Calu3 (cell line): Measurements from ENCODE around the gene PCCB. TPM values are rescaled to one million over a fixed set of nuclear protein-coding genes. Genes with fewer than 3 reads are reported as not detected.

ENCODE experiments used
- BruUV-seq: library from RNA; stranded (reverse); fragments of 400-500 nt; replicated peaks from 2 replicates; lab custom pipeline; 2021; lab: Mats Ljungman, UMichigan
- CTCF ChIA-PET: fragments of 300-600 bp; sonication (Branson Sonifier 250); formaldehyde crosslinking; loops from one replicate; lab custom pipeline; 2022; ENCODE audit warnings: antibody characterized with exemption; lab: Charles Lee
- DNase-seq: peaks from one replicate; pipeline ENCODE4 v3.0.0; 2022
- H3K27ac Mint-ChIP-seq: one replicate; pipeline ENCODE4 v1.8.0; 2022; ENCODE audit warnings: mixed read lengths; ENCODE audit not compliant: unreplicated experiment
- H3K27me3 Mint-ChIP-seq: one replicate; pipeline ENCODE4 v1.8.0; 2022; ENCODE audit warnings: mixed read lengths; ENCODE audit not compliant: unreplicated experiment
- H3K36me3 Mint-ChIP-seq: one replicate; pipeline ENCODE4 v1.8.0; 2022; ENCODE audit warnings: mild to moderate bottlenecking, moderate library complexity, mixed read lengths; ENCODE audit not compliant: insufficient read depth, unreplicated experiment
- H3K4me1 Mint-ChIP-seq: one replicate; pipeline ENCODE4 v1.8.0; 2022; ENCODE audit warnings: mild to moderate bottlenecking, low read depth, mixed read lengths; ENCODE audit not compliant: unreplicated experiment
- H3K4me3 Mint-ChIP-seq: one replicate; pipeline ENCODE4 v1.8.0; 2022; ENCODE audit warnings: mild to moderate bottlenecking, low read depth, moderate library complexity, mixed read lengths; ENCODE audit not compliant: unreplicated experiment
- H3K9me3 Mint-ChIP-seq: one replicate; pipeline ENCODE4 v1.8.0; 2022; ENCODE audit warnings: low read depth, mixed read lengths; ENCODE audit not compliant: unreplicated experiment
- CTCF ChIP-seq: fragments of 200-600 bp; IDR thresholded peaks from one replicate; pipeline ENCODE4 v1.8.0; 2022; ENCODE audit warnings: antibody characterized with exemption; ENCODE audit not compliant: unreplicated experiment
- intact Hi-C: fragments of 100-400 bp; cut with micrococcal nuclease; formaldehyde crosslinking; loops from one replicate; pipeline ENCODE4 v1.10.0; 2022; ENCODE audit not compliant: unreplicated experiment
- total RNA-seq: library from RNA; stranded (reverse); gene quantifications from 2 replicates; pipeline ENCODE4 v1.2.3, GENCODE V29; 2022

Gene PCCB
- total RNA-seq, 1 experiment from 2014 or later, result 52.3 TPM

GRCh38 chr3:136343873-136344555 is 93.9 kb downstream of the PCCB start:
- TF ChIP-seq CTCF, result no peak
- Mint-ChIP-seq H3K27me3 (no peaks in the 10 kb centered on the region), H3K9me3 (no peaks in the 10 kb centered on the region), H3K4me3 (no peak overlapping the region), H3K4me1 (peaks cover 15% of the 10 kb centered on the region), H3K36me3 (peaks cover 6% of the 10 kb centered on the region), H3K27ac (peak overlapping the region; percentile 12)
- peak; percentile 91 for DNase-seq
- BruUV-seq, result no TSS peak
- CTCF ChIA-PET, result no interaction called here
- intact Hi-C loops, result no loop called here

- Mint-ChIP-seq H3K36me3 (no peaks in the 10 kb centered on the region), H3K4me3 (no peak overlapping the region), H3K27me3 (no peaks in the 10 kb centered on the region), H3K4me1 (peaks cover 25% of the 10 kb centered on the region), H3K9me3 (no peaks in the 10 kb centered on the region), H3K27ac (no peak overlapping the region)
- no TSS peak for BruUV-seq
- DNase-seq, result no peak
- intact Hi-C loops, result no loop called here
- no peak for TF ChIP-seq CTCF
- CTCF ChIA-PET, result no interaction called here
Measured at GRCh38 chr3:136346486-136346885, 96.3 kb downstream of the PCCB start.

- Mint-ChIP-seq H3K4me3 (no peak overlapping the region), H3K36me3 (no peaks in the 10 kb centered on the region), H3K4me1 (peaks cover 19% of the 10 kb centered on the region), H3K27ac (no peak overlapping the region), H3K27me3 (no peaks in the 10 kb centered on the region), H3K9me3 (no peaks in the 10 kb centered on the region)
- CTCF ChIA-PET, result interaction anchor here (0.8 to 1.7 kb wide), 4 partner anchors 12 to 402 kb away, joined by 3 to 12 read pairs (median 4); partner anchors contain the start of genes MSL2 and STAG1
- no TSS peak for BruUV-seq
- peak; percentile 50 for DNase-seq
- TF ChIP-seq CTCF, result no peak
- intact Hi-C loops, result no loop called here
Measured at GRCh38 chr3:136350132-136350531, 100.0 kb downstream of the PCCB start.

GRCh38 chr3:136350557-136350956 is 100.4 kb downstream of the PCCB start:
- CTCF ChIA-PET, result interaction anchor here (0.8 to 1.7 kb wide), 4 partner anchors 12 to 402 kb away, joined by 3 to 12 read pairs (median 4); partner anchors contain the start of genes MSL2 and STAG1
- no peaks in the 10 kb centered on the region for H3K9me3 Mint-ChIP-seq
- BruUV-seq, result no TSS peak
- no peak for TF ChIP-seq CTCF
- peaks cover 19% of the 10 kb centered on the region for H3K4me1 Mint-ChIP-seq
- H3K27me3 Mint-ChIP-seq, result no peaks in the 10 kb centered on the region
- H3K36me3 Mint-ChIP-seq, result no peaks in the 10 kb centered on the region
- H3K4me3 Mint-ChIP-seq, result no peak overlapping the region
- intact Hi-C loops, result no loop called here
- H3K27ac Mint-ChIP-seq, result no peak overlapping the region
- no peak for DNase-seq
